HepG2 (cell line): ENCODE measurements around the gene ENO3. TPM values are rescaled to one million over a fixed set of nuclear protein-coding genes. Genes with fewer than 3 reads are reported as not detected.

ENCODE experiments used
- AGO1 ChIP-seq: fragments of 200-400 bp; formaldehyde crosslinking; IDR thresholded peaks from 2 replicates; pipeline ENCODE4 v1.6.1; 2017; ENCODE audit warnings: mild to moderate bottlenecking, low read depth, low read length, moderate library complexity; ENCODE audit not compliant: poor library complexity, severe bottlenecking
- FOXP1 ChIP-seq, 2 experiments: fragments of 450-650 bp in 1 of 2; IDR thresholded peaks; 2 replicates each; pipeline ENCODE4 v1.6.1; 2017 to 2018; ENCODE audit warnings: antibody characterized with exemption in 1 of 2
- HNRNPH1 ChIP-seq: fragments of 200-400 bp; formaldehyde crosslinking; optimal IDR thresholded peaks from 2 replicates; pipeline ENCODE3; 2017; ENCODE audit warnings: mild to moderate bottlenecking, low read depth, low read length
- MAFK ChIP-seq, 2 experiments: IDR thresholded peaks in 1 of 2; conservative IDR thresholded peaks in 1 of 2; 2 replicates each; pipeline ENCODE4 v1.6.1; 2011; ENCODE audit warnings: improper control_type of control experiment in 2 of 2, low read length in 2 of 2
- POLR2A ChIP-seq, 2 experiments: IDR thresholded peaks; 2 replicates each; pipeline ENCODE4 v1.6.1; 2011; ENCODE audit warnings: low read depth in 2 of 2, low read length in 2 of 2, mild to moderate bottlenecking in 1 of 2, moderate library complexity in 1 of 2; ENCODE audit not compliant: insufficient read depth in 1 of 2
- POLR2G ChIP-seq: fragments of 200-400 bp; formaldehyde crosslinking; IDR thresholded peaks from 2 replicates; pipeline ENCODE4 v1.6.1; 2018; ENCODE audit warnings: mild to moderate bottlenecking, low read depth, low read length, moderate library complexity
- RCOR2 ChIP-seq: IDR thresholded peaks from 2 replicates; pipeline ENCODE4 v1.6.1; 2016; ENCODE audit warnings: missing biosample characterization, missing genetic modification reagents
- ZNF30 ChIP-seq: sonication (generic); formaldehyde crosslinking; IDR thresholded peaks from 2 replicates; pipeline ENCODE4 v1.5.0; 2020; ENCODE audit warnings: mild to moderate bottlenecking, missing genetic modification reagents
- polyA plus RNA-seq, 8 experiments: library from polyadenylated mRNA; depleted of rRNA in 3 of 8; stranded (reverse) in 7 of 8; unstranded in 1 of 8; fragments of >200 nt; fragmentation: Illumina TruSeq in 4 of 8; extraction: Trizol in 4 of 8; gene quantifications; 2 replicates each; pipeline versions ENCODE4 v1.2.1 to v1.2.3, GENCODE V29; 2011 to 2016; ENCODE audit warnings: low read depth in 4 of 8, missing spikeins in 1 of 8, mixed read lengths in 1 of 8; ENCODE audit not compliant: insufficient read depth in 1 of 8
- total RNA-seq, 5 experiments: library from RNA; depleted of rRNA; stranded (reverse); fragments of >200 nt; fragmentation: Illumina TruSeq; extraction: Trizol; gene quantifications; 2 replicates each; pipeline ENCODE4 v1.2.3, GENCODE V29; 2016; ENCODE audit warnings: low read depth in 1 of 5
- TF ChIP-seq, protein P1 (sequence below), 2 experiments: fragments of 450-650 bp in 1 of 2; sonication (generic) in 1 of 2; formaldehyde crosslinking; IDR thresholded peaks; 2 replicates each; pipeline versions ENCODE4 v1.5.0 to v1.8.0; 2020 to 2022; ENCODE audit warnings: mild to moderate bottlenecking in 1 of 2, missing genetic modification reagents in 1 of 2
- TF ChIP-seq, protein P2 (sequence below): sonication (generic); formaldehyde crosslinking; IDR thresholded peaks from 2 replicates; pipeline ENCODE4 v1.4.0; 2020; ENCODE audit warnings: missing genetic modification reagents

Gene ENO3
- total and polyA plus RNA-seq, 2 of the 13 experiments (the other 11 are each of a cell fraction or from before 2014, with no cell fraction given): 59.8 to 69.8 TPM

DNA sequence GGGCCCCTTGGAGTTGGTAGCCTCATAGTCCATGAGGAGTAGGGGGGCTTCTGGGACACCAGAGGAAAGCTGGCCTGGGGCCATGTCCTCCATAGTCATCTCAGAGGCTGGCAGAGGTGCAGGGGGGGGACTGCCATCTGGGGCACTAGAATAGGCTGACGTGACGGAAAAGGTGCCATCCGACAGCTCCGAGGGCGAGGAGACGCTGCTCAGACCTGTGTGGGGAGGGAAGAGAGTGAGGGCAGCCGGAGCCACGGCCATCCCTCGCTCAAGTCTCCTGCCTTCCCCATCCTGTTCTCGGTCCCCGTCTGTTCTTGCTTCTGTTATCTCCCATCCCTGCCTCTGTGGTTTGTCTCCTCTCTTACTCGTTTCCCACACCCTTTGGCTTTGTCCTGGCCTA, 21.4 kb downstream of the ENO3 start (continued):
- TF ChIP-seq AGO1: peak; percentile 77
- TF ChIP-seq, protein P1, sequence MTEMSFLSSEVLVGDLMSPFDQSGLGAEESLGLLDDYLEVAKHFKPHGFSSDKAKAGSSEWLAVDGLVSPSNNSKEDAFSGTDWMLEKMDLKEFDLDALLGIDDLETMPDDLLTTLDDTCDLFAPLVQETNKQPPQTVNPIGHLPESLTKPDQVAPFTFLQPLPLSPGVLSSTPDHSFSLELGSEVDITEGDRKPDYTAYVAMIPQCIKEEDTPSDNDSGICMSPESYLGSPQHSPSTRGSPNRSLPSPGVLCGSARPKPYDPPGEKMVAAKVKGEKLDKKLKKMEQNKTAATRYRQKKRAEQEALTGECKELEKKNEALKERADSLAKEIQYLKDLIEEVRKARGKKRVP (CRISPR knock-in tag; IDR thresholded peaks at IDR 0.05): no peak
- TF ChIP-seq RCOR2 (CRISPR knock-in tag): no peak
- TF ChIP-seq, protein P2, sequence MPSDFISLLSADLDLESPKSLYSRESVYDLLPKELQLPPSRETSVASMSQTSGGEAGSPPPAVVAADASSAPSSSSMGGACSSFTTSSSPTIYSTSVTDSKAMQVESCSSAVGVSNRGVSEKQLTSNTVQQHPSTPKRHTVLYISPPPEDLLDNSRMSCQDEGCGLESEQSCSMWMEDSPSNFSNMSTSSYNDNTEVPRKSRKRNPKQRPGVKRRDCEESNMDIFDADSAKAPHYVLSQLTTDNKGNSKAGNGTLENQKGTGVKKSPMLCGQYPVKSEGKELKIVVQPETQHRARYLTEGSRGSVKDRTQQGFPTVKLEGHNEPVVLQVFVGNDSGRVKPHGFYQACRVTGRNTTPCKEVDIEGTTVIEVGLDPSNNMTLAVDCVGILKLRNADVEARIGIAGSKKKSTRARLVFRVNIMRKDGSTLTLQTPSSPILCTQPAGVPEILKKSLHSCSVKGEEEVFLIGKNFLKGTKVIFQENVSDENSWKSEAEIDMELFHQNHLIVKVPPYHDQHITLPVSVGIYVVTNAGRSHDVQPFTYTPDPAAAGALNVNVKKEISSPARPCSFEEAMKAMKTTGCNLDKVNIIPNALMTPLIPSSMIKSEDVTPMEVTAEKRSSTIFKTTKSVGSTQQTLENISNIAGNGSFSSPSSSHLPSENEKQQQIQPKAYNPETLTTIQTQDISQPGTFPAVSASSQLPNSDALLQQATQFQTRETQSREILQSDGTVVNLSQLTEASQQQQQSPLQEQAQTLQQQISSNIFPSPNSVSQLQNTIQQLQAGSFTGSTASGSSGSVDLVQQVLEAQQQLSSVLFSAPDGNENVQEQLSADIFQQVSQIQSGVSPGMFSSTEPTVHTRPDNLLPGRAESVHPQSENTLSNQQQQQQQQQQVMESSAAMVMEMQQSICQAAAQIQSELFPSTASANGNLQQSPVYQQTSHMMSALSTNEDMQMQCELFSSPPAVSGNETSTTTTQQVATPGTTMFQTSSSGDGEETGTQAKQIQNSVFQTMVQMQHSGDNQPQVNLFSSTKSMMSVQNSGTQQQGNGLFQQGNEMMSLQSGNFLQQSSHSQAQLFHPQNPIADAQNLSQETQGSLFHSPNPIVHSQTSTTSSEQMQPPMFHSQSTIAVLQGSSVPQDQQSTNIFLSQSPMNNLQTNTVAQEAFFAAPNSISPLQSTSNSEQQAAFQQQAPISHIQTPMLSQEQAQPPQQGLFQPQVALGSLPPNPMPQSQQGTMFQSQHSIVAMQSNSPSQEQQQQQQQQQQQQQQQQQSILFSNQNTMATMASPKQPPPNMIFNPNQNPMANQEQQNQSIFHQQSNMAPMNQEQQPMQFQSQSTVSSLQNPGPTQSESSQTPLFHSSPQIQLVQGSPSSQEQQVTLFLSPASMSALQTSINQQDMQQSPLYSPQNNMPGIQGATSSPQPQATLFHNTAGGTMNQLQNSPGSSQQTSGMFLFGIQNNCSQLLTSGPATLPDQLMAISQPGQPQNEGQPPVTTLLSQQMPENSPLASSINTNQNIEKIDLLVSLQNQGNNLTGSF: no peak
- TF ChIP-seq POLR2A (IDR thresholded peaks at IDR 0.05; ENCODE audit: insufficient read depth in 1 of 2, low read depth in 2 of 2, low read length in 2 of 2): peak in 1 of 2 experiments; percentile 49; a peak in 1 of 4 replicates
- TF ChIP-seq MAFK (conservative IDR thresholded peaks at IDR 0.05 in 1 of 2, IDR thresholded peaks at IDR 0.05 in 1 of 2; ENCODE audit: low read length in 2 of 2): peak; percentile 7 to 14; a peak in 2 of 4 replicates
- no peak for TF ChIP-seq ZNF30 (CRISPR knock-in tag)
- TF ChIP-seq POLR2G: peak; percentile 59
- TF ChIP-seq HNRNPH1: peak; percentile 65
- no peak for TF ChIP-seq FOXP1 (IDR thresholded peaks at IDR 0.05)
- TF ChIP-seq FOXP1 (CRISPR knock-in tag; IDR thresholded peaks at IDR 0.05): no peak
